ENCODE data around the gene TNIK. TPM values are rescaled to one million over a fixed set of nuclear protein-coding genes. Genes with fewer than 3 reads are reported as not detected.

Gene TNIK
- total RNA-seq, 2 experiments from 2014 or later, result 55.2 to 56.9 TPM

DNA sequence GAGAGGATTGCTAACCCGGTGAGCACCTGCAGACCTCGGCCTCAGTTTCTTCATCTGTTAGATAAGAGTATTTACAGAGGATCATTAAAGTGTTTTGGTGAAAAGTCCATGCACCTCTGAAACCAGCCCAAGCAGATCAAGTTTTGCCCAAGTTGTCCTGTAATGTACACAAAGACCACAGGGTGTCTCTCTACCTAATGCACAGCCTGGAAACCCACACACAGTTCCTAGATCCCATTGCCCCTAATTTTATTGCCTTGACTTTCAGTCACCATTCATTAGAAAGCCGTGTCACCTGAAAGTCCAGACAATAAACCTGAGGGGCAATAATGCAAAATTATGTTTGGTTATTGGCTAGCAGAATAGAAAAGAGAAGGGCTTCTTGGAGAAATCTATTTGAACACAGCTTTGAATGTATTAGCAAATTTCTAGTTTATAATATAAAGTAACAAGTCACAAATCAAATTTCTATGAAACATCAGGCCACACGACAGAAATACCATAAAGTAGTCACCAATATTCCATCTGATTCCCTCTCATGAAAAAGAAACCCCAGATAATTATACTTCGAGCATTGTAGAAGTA lies 272.4 kb downstream of the TNIK start:
- ChIA-PET CTCF (interaction anchor here (0.6 kb wide), 1 partner anchor 28 kb away, joined by 3 read pairs; no protein-coding TSS in a partner anchor), POLR2A (no interaction called here)
- Mint-ChIP-seq H3K36me3 (ENCODE audit: low read depth) (peaks cover 38% of the 10 kb centered on the region), H3K4me3 (no peak overlapping the region), H3K27me3 (no peaks in the 10 kb centered on the region), H3K4me1 (peaks cover 45% of the 10 kb centered on the region), H3K27ac (no peak overlapping the region), H3K9me3 (peaks cover under 1% of the 10 kb centered on the region)
- peak; percentile 19 for DNase-seq

DNA sequence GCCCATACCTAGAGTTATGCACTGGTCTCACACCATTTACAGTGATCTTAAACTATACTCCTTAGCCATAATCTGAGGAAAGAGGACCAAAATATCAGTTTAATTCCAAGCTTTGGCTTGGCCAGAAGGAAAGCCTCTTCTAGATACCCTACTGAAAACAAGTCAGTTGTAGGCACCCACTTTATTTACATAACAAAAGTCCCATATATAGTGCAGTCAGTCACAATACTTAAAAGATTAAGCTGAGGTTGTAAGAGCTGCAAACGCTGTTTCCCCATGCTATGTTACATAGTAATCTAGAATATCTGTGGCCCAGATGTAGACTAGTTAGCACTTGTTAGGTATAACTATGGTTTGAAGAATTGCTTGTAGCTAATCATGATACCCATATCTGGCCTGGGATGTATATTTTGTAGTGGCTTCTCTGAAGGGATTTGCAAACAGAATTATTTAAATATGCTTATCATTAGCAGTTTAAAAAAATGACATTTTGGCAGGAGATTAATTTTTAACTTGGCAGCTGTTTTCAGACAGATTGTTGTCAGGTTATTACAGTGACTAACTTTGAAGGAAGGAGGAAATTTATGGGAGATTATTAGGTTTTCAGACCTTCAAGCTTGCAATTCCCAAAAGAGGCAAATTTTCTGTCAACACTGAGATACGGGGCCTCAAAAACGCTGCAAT lies 273.2 kb downstream of the TNIK start:
- H3K36me3 Mint-ChIP-seq (ENCODE audit: low read depth), result peaks cover 38% of the 10 kb centered on the region
- ChIA-PET CTCF (interaction anchor here (1.1 to 2.0 kb wide), 4 partner anchors 12 to 155 kb away, joined by 3 to 5 read pairs (median 4); no protein-coding TSS in a partner anchor), POLR2A (no interaction called here)
- H3K27me3 Mint-ChIP-seq, result no peaks in the 10 kb centered on the region
- peaks cover 2% of the 10 kb centered on the region for H3K9me3 Mint-ChIP-seq
- H3K4me1 Mint-ChIP-seq, result peaks cover 48% of the 10 kb centered on the region
- no peak overlapping the region for H3K27ac Mint-ChIP-seq
- DNase-seq, result no peak
- no peak overlapping the region for H3K4me3 Mint-ChIP-seq

DNA sequence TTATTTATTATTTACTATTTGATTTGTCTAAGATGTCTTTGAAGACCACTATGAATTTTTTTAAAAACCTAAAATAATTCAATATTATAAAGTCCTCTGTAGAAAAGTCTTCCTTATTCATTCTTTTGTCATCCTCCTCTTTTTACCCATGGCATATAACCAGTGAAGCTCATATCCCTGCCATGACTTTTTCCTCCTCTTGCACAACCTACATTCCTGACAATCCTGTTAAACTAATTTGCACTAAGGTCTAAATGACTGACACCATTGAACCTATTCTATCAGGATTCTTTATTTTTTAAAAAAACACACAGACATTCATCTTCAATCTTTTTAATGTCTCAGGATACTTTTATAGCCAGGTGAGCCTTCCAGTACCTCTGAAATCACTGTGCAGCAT lies 273.8 kb downstream of the TNIK start:
- CTCF ChIA-PET, result interaction anchor here (1.1 to 2.0 kb wide), 4 partner anchors 11 to 156 kb away, joined by 3 to 5 read pairs (median 4); no protein-coding TSS in a partner anchor
- H3K27ac Mint-ChIP-seq, result no peak overlapping the region
- peaks cover 50% of the 10 kb centered on the region for H3K4me1 Mint-ChIP-seq
- H3K4me3 Mint-ChIP-seq, result no peak overlapping the region
- H3K9me3 Mint-ChIP-seq, result peaks cover 2% of the 10 kb centered on the region
- POLR2A ChIA-PET, result no interaction called here
- DNase-seq, result no peak
- H3K36me3 Mint-ChIP-seq (ENCODE audit: low read depth), result peaks cover 38% of the 10 kb centered on the region
- H3K27me3 Mint-ChIP-seq, result no peaks in the 10 kb centered on the region

GRCh38 chr3:171185959-171186358 lies 274.2 kb downstream of the TNIK start:
- Mint-ChIP-seq H3K9me3 (peaks cover 2% of the 10 kb centered on the region), H3K4me1 (peaks cover 50% of the 10 kb centered on the region), H3K27me3 (no peaks in the 10 kb centered on the region), H3K36me3 (ENCODE audit: low read depth) (peaks cover 38% of the 10 kb centered on the region), H3K4me3 (no peak overlapping the region), H3K27ac (no peak overlapping the region)
- no peak for DNase-seq
- ChIA-PET POLR2A (no interaction called here), CTCF (interaction anchor here (0.5 to 2.0 kb wide), 4 partner anchors 19 to 875 kb away, joined by 3 to 5 read pairs (median 3); no protein-coding TSS in a partner anchor)

DNA sequence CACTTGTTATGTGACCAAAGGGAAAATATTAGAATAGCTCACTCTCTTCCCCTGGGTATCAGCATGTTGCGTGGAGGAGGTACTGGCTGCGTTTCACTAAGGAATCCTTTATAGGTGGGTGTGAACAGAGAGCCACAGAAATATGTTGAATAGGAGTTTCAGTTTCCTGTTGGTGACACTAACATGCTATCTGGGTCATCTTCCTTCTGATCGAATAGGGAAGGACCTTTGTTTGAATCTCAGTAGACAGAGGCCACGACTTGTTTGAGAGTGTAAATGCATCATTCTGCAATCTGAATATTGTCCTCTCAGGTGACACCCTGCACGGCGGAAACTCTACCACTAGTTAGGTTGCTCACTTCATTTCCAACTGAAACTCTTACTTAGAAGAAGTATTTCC lies 275.8 kb downstream of the TNIK start:
- Mint-ChIP-seq H3K27ac (no peak overlapping the region), H3K9me3 (peaks cover 2% of the 10 kb centered on the region), H3K4me1 (peaks cover 47% of the 10 kb centered on the region), H3K4me3 (no peak overlapping the region), H3K36me3 (ENCODE audit: low read depth) (peaks cover 32% of the 10 kb centered on the region), H3K27me3 (no peaks in the 10 kb centered on the region)
- no peak for DNase-seq
- POLR2A ChIA-PET, result no interaction called here
- CTCF ChIA-PET, result interaction anchor here (0.8 kb wide), 1 partner anchor 59 kb away, joined by 3 read pairs; no protein-coding TSS in a partner anchor

DNA sequence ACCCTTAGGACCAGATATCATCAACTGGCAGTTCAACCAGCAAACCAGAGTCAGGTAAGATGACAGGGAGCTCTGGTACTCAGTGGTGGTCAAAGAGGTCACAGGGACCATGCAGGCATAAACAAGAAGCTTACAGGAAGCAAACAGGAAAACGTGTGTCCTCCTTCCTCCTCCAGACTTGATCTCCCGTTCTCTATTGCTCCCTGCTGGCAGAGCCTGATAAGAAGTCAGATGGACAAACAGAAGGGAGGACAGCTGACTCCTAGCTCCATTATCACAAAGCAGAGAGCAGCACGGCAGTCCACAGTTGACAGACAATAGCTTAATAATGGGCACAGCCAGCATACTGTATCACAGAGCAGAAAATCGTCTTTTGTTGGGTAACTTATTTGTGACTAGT lies 277.2 kb downstream of the TNIK start:
- ChIA-PET POLR2A (no interaction called here), CTCF (no interaction called here)
- Mint-ChIP-seq H3K4me3 (no peak overlapping the region), H3K27me3 (no peaks in the 10 kb centered on the region), H3K36me3 (ENCODE audit: low read depth) (peaks cover 32% of the 10 kb centered on the region), H3K27ac (no peak overlapping the region), H3K4me1 (peaks cover 52% of the 10 kb centered on the region), H3K9me3 (peaks cover 2% of the 10 kb centered on the region)
- no peak for DNase-seq

DNA sequence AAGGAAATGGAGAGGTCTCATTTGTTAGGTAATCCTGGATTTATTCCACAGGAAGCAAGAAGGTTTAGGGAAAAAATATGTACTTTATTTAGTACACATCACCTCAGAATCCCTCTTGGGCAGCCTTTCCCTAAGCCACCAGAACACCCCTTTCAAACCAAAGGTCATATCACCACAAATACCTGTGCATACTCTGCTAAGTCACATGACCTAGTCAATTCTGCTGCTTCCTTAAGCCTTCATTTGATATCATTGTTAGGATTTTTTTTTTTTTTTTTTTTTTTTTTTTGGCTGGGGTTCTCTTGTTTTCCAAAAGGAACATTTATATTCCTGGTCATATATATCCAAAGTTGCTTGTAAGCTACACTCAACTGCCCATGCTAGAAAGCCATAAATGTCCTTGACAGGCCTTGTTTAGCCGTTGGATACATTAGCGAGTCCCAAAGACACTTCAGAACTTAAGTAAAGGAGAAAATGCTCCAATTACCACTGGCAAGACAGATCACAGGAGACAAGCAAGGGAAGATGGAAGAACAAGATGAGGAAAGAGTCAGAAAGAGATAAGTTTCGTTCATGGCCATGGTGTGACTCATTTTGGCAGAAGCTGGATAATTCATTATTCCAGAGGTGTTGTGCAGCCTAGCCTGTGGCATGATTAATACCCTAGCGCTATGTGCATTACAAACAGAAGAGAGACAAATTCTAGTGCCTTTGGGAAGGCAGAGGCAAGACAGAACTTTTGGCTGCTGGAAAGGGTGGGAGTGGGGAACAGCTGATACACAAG lies 278.1 kb downstream of the TNIK start:
- POLR2A ChIA-PET, result no interaction called here
- Mint-ChIP-seq H3K27me3 (no peaks in the 10 kb centered on the region), H3K9me3 (peaks cover 2% of the 10 kb centered on the region), H3K36me3 (ENCODE audit: low read depth) (peaks cover 39% of the 10 kb centered on the region), H3K4me1 (peaks cover 54% of the 10 kb centered on the region), H3K4me3 (no peak overlapping the region), H3K27ac (no peak overlapping the region)
- CTCF ChIA-PET, result interaction anchor here (1.6 kb wide), 1 partner anchor 19 kb away, joined by 7 read pairs; no protein-coding TSS in a partner anchor
- no peak for DNase-seq

GRCh38 chr3:171178714-171179113 lies 281.5 kb downstream of the TNIK start:
- ChIA-PET CTCF (no interaction called here), POLR2A (no interaction called here)
- H3K27ac Mint-ChIP-seq, result peak overlapping the region; percentile 58

GRCh38 chr3:171177553-171177952 lies 282.7 kb downstream of the TNIK start:
- ChIA-PET CTCF (interaction anchor here (1.1 to 1.2 kb wide), 2 partner anchors 14 to 300 kb away, joined by 3 to 5 read pairs; no protein-coding TSS in a partner anchor), POLR2A (no interaction called here)
- Mint-ChIP-seq H3K4me1 (peaks cover 45% of the 10 kb centered on the region), H3K27ac (no peak overlapping the region), H3K4me3 (no peak overlapping the region), H3K27me3 (no peaks in the 10 kb centered on the region), H3K9me3 (no peaks in the 10 kb centered on the region), H3K36me3 (ENCODE audit: low read depth) (peaks cover 61% of the 10 kb centered on the region)
- DNase-seq, result no peak

More at GRCh38 chr3:171178714-171179113, 281.5 kb downstream of the TNIK start:
- Mint-ChIP-seq H3K36me3 (ENCODE audit: low read depth) (peaks cover 65% of the 10 kb centered on the region), H3K9me3 (peaks cover 2% of the 10 kb centered on the region), H3K4me1 (peaks cover 49% of the 10 kb centered on the region), H3K27me3 (no peaks in the 10 kb centered on the region), H3K4me3 (no peak overlapping the region)
- DNase-seq, result no peak

DNA sequence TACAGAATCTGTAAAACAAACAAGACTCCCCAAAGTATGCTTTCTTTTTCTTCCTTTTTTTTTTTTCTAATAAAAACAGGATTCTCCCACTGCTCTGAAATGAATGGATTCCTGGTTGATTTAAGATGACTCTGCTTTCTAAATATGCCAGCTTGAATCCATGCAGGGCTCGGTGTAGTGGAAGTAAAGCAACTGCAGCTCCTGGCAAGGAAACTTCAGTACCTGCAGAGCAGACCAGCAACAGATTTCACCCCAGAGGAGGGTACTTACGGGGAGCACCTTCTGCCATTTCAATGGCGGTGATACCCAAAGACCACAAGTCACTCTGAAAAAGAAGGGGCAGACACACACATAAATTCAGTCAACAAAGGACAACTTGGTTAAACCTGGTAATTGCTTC lies 283.1 kb downstream of the TNIK start:
- CTCF ChIA-PET, result interaction anchor here (1.1 to 1.2 kb wide), 2 partner anchors 14 to 300 kb away, joined by 3 to 5 read pairs; no protein-coding TSS in a partner anchor
- DNase-seq, result no peak
- POLR2A ChIA-PET, result no interaction called here
- Mint-ChIP-seq H3K27ac (no peak overlapping the region), H3K9me3 (no peaks in the 10 kb centered on the region), H3K27me3 (no peaks in the 10 kb centered on the region), H3K4me3 (no peak overlapping the region), H3K36me3 (ENCODE audit: low read depth) (peaks cover 58% of the 10 kb centered on the region), H3K4me1 (peaks cover 42% of the 10 kb centered on the region)

DNA sequence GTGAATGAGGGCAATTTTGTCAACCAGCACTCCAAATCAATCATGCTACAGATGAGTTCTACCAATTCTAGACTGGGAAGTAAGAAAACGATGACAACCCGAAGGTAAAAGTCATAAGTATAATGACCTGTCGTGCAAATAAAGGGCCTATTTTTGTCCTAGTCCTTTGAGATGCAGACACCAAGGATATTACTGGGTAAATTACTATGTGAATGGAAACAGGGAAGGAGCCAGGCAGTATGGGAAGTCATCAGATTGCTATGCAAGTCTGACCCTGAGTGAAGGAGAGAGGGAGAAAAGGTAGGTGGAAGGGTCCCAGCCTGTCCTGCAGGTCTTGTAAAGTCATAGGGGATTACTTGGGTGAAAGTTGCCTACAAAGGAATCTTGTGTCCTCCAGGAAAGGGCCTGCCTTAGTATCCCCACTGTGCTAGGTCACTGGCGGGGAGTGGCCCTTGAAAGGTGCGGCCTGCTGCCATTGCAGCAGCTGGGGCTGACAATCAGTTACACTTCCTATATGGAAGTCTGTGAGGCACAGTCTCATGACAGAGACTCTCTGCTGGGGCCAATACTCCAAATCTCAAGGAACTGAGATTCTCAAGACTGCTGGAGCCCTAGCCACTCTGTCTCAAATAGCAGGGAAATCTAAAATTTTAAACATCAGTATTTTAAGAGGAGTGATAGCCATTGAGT lies 283.8 kb downstream of the TNIK start:
- Mint-ChIP-seq H3K9me3 (no peaks in the 10 kb centered on the region), H3K4me1 (peaks cover 40% of the 10 kb centered on the region), H3K27ac (no peak overlapping the region), H3K4me3 (no peak overlapping the region), H3K36me3 (ENCODE audit: low read depth) (peaks cover 60% of the 10 kb centered on the region), H3K27me3 (no peaks in the 10 kb centered on the region)
- ChIA-PET POLR2A (no interaction called here), CTCF (interaction anchor here (1.1 to 1.6 kb wide), 3 partner anchors 13 to 301 kb away, joined by 3 to 5 read pairs (median 4); no protein-coding TSS in a partner anchor)
- DNase-seq, result no peak

- H3K27ac Mint-ChIP-seq, result no peak overlapping the region
- POLR2A ChIA-PET, result no interaction called here
- H3K4me3 Mint-ChIP-seq, result no peak overlapping the region
- H3K27me3 Mint-ChIP-seq, result no peaks in the 10 kb centered on the region
- H3K36me3 Mint-ChIP-seq (ENCODE audit: low read depth), result peaks cover 61% of the 10 kb centered on the region
- DNase-seq, result no peak
- peaks cover 40% of the 10 kb centered on the region for H3K4me1 Mint-ChIP-seq
- CTCF ChIA-PET, result interaction anchor here (1.0 to 1.7 kb wide), 3 partner anchors 11 to 23 kb away, joined by 3 to 5 read pairs (median 4); no protein-coding TSS in a partner anchor
- H3K9me3 Mint-ChIP-seq, result no peaks in the 10 kb centered on the region
These were observed 284.4 kb downstream of the TNIK start for GRCh38 chr3:171175741-171176234.
